ENCODE data around the gene CEPT1.

The CEPT1 gene

DNA sequence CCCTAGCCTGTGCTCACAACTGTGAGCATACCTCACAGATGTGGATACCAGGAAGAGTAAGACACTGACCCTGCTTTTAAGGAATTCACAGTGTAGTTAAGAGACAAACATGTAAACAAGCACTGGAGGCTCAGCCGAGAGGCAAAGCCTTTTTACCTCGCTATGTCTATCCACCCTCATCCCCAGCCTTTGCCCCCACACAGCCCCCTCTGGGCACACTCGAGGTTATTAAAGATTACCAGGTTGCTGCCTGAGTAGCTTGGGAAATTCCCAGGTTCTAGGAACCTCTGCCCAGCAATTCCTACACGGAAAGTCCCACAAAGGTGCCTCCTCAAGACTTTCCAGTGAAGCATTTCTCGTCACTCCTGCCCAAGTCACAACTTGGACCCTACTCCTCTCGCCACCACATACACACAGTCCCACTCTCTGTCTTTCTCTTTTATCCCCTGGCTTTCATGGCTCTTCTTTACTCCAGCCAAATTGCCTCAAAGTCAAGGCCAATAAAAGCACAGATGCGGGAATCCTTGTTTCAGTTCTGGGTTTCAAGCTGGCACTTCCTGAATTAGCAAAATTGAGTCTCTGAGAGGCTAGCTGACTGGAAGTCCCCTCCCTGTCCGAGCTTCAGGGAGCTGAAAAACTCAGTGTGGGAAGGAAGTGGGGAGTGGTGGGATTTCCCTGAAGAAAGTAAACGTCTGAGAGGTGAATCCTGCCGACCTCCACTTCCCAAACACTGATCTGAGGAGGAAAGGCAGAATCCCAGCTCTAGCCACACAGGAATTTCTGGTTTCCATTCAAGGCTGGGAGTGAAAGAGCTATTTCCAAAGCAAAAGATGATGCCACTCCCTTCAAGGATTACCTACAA is 52.9 kb downstream of the CEPT1 start:
- no peak for DNase-seq (ENCODE audit: low read depth in 2 of 2)

GRCh38 chr1:111193712-111194480 is 53.9 kb downstream of the CEPT1 start:
- DNase-seq (ENCODE audit: low read depth in 2 of 2), result no peak

DNA sequence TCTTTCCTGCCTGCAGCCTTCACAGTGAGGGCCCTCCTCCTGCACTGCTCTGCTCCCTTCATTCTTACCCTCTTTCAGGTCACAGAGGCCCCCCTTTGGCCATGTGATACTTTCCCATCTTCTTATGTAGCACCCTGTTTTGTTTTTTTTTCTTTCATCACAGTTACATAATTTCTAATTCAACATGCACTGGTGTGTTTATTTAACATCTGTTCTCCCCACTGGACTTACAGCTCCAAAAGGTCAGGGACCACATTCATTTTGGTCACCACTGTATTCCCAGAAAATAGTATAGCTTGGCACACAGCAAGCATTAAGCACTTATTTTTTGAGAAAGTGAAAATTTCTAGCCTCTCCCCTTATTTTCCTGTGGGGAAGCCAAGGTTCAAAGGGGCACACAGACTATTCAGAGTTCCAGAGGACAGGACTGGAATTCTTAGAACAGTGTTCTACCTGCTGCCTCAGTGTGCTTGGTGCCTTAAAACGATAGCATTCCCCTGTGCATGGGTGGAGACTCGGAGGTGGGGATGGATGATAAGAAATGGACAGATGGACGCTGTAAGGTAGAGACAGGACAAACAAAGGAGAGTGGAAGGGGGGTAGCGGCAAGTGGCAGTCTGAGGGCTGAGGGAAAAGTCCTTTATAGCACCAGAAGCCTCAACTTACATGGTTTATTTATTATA is 55.1 kb downstream of the CEPT1 start:
- DNase-seq (ENCODE audit: low read depth in 2 of 2), result no peak

DNA sequence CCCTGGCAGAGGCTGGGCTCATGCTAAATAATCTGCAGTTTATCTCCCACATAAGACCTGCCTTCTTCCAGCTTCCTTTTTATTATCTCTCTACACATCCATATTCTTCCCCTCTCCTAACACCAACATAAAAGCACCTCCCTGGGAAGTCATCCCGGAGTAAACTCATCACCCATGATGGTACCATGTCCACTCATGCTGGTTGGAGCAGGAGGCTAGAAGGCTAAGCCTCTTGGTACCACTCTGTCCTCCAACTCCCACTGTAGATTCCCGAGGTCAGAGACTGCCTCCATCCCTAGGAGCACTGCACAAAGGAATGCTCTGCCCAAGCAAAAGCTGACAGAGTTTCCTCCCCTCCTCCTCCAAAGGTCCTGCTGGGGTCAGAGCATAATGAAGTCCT is 56.2 kb downstream of the CEPT1 start:
- DNase-seq (ENCODE audit: low read depth in 2 of 2), result no peak

- peak in 1 of 2 donors; percentile 48 for DNase-seq (ENCODE audit: low read depth in 2 of 2)
These were observed 57.7 kb downstream of the CEPT1 start for GRCh38 chr1:111197598-111198284.

GRCh38 chr1:111198836-111199235 is 58.8 kb downstream of the CEPT1 start:
- no peak for DNase-seq (ENCODE audit: low read depth in 2 of 2)

DNA sequence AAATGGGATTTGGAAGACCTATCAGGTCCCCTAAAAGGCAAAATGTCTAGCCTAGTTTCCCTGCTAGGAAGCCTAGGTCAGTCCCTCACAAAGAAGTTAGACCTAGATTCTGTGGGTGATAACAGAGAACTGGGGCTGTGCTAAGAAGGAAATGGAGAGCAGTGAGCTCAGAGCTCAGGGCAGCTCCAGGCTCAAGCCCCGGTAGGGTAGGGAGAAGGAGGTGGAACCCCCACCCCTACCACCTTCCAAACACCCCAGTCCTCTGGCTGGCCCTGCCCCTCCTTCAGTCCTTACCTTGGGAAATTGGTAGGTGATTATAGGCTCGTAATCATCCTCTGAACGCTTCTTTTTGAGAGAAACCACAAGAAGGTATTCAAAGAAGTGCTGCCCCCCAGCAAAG is 59.3 kb downstream of the CEPT1 start:
- DNase-seq (ENCODE audit: low read depth in 2 of 2), result no peak

DNA sequence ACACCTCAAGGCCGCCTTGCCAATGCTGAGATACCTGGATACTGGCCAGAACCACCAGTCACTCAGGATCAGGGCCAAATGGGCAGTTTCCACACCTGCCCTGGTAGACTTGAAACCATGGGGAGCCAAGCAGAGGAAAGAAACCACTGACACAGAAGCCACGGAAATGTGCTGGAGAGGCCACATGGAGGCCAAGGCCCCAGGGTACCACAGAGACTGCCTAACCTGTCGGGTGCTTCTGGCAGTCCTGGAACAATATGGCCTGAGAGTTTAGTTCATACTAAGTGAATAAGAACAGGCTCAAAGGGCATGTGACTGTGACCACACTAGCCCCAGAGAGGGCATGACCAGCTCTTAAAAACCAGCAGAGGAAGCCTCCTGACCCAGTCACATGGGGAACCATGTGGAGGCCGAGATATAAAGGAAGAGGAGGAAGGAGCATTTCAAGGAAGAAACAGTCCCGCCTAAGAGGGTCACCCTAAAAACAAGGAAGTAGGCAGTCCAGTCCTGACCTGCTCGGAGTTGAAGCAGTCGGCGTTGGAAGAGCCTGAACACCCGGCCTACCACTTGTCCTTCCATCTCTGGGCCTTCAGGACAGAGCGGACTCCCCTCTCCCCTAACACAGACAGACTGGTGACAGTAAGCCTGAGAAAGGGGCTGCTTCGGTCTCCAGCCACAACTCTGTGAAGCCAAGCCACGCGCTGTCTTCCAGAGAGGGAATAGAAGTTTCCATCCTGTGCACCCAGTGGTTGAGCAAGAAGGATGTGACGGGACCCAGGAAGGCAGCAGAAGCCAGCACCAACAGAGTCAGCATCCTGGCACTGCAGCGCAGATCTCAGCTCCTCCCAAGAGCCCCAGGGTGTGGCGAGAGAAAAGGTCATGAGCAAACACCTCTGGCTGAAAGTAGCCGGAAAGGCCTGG is 60.1 kb downstream of the CEPT1 start, which contains the start of gene DENND2D:
Gene DENND2D (minus strand): TSS at position 766 of the 921 bp plus-strand sequence. CDS start 187 bp downstream, at position 579.
- peak in 1 of 2 donors; percentile 58 for DNase-seq (ENCODE audit: low read depth in 2 of 2)

DNA sequence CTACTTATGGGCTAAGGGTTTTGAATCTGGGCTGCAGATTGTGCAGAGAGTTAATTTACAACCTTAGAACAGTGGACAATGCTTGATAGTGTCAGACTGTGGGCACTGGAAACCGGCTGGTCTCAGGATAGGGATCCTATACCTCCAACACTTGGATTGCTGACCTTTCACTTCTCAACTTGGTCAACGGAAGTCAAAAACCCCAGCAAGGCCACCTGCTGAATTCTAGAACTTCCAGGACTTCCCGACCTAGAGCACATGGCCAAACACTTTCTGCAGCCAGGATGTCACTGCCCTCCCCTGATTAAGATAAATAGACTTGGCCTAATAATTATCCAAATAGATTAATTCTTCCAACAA is 60.8 kb downstream of the CEPT1 start:
- DNase-seq (ENCODE audit: low read depth in 2 of 2), result no peak

- no peak for DNase-seq (ENCODE audit: low read depth in 2 of 2)
These were observed 61.5 kb downstream of the CEPT1 start for GRCh38 chr1:111201275-111202090.

DNA sequence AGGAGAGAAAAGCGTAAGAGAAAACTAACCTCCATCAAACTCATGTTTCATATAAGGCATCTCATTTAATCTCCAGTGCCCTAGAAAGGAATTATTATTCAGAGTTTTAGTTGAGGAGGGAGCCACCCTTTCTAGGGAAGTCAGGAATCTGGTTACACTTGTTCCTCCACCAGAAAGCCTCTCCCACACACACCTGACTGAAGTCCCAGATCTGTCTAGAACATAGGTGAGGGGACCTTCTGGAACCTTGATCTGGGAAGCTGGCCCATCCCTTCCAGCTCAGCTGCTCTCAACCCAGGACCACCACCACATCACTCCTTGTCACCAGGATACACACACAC is 62.3 kb downstream of the CEPT1 start:
- DNase-seq (ENCODE audit: low read depth in 2 of 2), result no peak

- no peak for DNase-seq (ENCODE audit: low read depth in 2 of 2)
These were observed 62.9 kb downstream of the CEPT1 start for GRCh38 chr1:111202707-111203623.

DNA sequence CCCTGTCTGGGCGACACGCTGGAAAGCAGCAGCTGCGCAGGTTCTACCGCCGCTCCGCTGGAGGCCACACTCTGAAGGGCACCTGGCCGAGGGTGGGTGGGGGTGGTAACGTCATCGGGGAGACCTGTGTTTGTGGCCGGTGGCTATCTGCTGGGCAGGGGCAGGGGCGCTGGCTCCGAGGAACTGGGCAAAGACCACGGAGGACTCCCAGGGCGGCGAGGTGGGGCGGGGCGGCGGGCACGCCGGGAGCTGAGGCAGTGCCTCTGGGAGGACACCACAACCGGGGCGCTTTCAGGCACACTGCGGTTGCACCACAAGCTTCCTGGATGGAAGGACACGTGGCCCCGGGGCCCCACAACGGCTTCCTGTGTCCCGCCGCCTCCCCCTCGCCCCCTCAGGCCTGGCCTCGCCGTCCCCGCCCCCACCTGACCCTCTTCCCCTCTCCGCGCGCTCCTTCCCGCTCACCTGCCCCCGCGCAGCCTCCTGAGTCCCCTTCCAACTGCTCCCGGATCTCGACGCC is 63.7 kb downstream of the CEPT1 start:
- DNase-seq (ENCODE audit: low read depth in 2 of 2), result peak; percentile 70 to 71

- peak in 1 of 2 donors; percentile 59 for DNase-seq (ENCODE audit: low read depth in 2 of 2)
These were observed 64.4 kb downstream of the CEPT1 start for GRCh38 chr1:111204201-111204982.

GRCh38 chr1:111204983-111205713 is 65.1 kb downstream of the CEPT1 start:
- no peak for DNase-seq (ENCODE audit: low read depth in 2 of 2)

GRCh38 chr1:111205714-111206050 is 65.7 kb downstream of the CEPT1 start:
- DNase-seq (ENCODE audit: low read depth in 2 of 2), result no peak

- DNase-seq (ENCODE audit: low read depth in 2 of 2), result no peak
These were observed 68.9 kb downstream of the CEPT1 start for GRCh38 chr1:111208921-111209320.
